Esophagus squamous epithelium (tissue), 5 donors: ENCODE results near the gene STX3. TPM values are rescaled to one million over a fixed set of nuclear protein-coding genes. Genes with fewer than 3 reads are reported as not detected.

Experiments used
- DNase-seq: peaks from one replicate; lab custom pipeline; 2025; lab: John Stamatoyannopoulos, UW
- H3K27ac ChIP-seq, 4 donors: fragments of 200-600 bp; sonication (generic); one replicate each; pipeline ENCODE4 v1.5.1; 2016 to 2019; ENCODE audit warnings: mild to moderate bottlenecking in 1 of 4
- H3K27me3 ChIP-seq, 4 donors: fragments of 200-600 bp; sonication (generic); 1 replicate in 3 of 4; 2 replicates in 1 of 4; pipeline versions ENCODE4 v1.5.1 to v1.6.0; 2017 to 2021; ENCODE audit warnings: antibody characterized with exemption in 1 of 4
- H3K36me3 ChIP-seq, 3 donors: fragments of 200-600 bp; sonication (generic); one replicate each; pipeline ENCODE4 v1.5.1; 2016 to 2019
- H3K4me1 ChIP-seq, 3 donors: fragments of 200-600 bp; sonication (generic); one replicate each; pipeline ENCODE4 v1.5.1; 2017 to 2019
- H3K4me3 ChIP-seq, 4 donors: fragments of 200-600 bp; sonication (generic); 1 replicate in 3 of 4; 2 replicates in 1 of 4; pipeline ENCODE4 v1.5.1; 2016 to 2019; ENCODE audit warnings: mild to moderate bottlenecking in 2 of 4, moderate library complexity in 1 of 4
- H3K9me3 ChIP-seq, 3 donors: fragments of 200-600 bp; sonication (generic); one replicate each; pipeline ENCODE4 v1.5.1; 2016 to 2019
- POLR2A ChIP-seq, 4 donors: fragments of 450-650 bp; IDR thresholded peaks; one replicate each; pipeline ENCODE4 v1.6.1; 2017; ENCODE audit warnings: antibody characterized with exemption in 4 of 4, mild to moderate bottlenecking in 4 of 4, moderate library complexity in 3 of 4
- WGBS, 2 donors: methylation state at CpG; one replicate each; pipeline ENCODE4 v1.1.5; 2018; 5-methylcytosine and 5-hydroxymethylcytosine counted together
- intact Hi-C: fragments of 100-400 bp; cut with DNase I; formaldehyde crosslinking; loops from one replicate; pipeline ENCODE4 v1.15.0; 2022
- total RNA-seq, 4 donors: library from RNA; depleted of rRNA; stranded (reverse); fragments of >200 nt; gene quantifications; one replicate each; pipeline ENCODE4 v1.1.0, GENCODE V29; 2016
- TF ChIP-seq, protein P1 (sequence below), 6 experiments: fragments of 450-650 bp in 4 of 6; fragments of 200-600 bp in 2 of 6; sonication (generic) in 2 of 6; IDR thresholded peaks; one replicate each; pipeline ENCODE4 v1.5.1; 2016 to 2019; ENCODE audit warnings: antibody characterized with exemption in 6 of 6, mild to moderate bottlenecking in 4 of 6, moderate library complexity in 4 of 6
- donor health status: DM: yes; HTN: yes; CAD: no.

Gene STX3
- total RNA-seq, 4 donors from 2014 or later: 12.9 to 25.6 (median 19.3) TPM

DNA sequence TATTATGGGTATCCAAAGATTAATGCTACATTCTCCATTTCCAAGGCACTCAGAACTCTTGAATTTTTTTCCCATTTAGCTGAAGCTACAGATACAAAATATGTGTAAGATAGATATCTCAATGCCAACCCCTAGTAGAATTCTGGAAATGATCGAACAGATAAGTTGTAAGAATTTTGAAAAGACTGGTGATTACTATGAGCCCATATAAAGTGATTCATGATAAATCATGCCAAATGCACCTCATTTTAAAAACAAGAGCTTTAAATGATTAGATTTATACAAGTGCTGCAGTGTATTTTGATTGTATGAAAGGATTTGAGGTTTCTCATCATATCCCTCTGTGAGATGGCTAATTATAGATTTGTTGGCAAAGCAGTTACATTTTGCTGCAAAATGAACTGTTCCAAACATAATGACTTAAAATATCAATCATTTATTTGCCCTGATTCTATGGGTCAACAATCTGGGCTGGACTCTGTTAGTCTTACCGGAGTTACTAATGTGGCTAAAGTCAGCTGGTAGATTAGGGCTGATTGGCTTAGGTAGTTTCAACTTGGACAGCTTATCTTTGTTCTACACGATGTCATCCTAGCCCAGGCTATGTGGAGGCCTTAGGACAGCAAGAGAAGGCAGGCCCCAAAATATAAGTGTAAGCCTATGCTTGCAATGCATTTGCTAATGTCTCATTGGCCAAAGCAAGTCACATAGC, 44.9 kb upstream of the STX3 start:
- Histone ChIP-seq H3K27ac (no peak overlapping the region), H3K9me3 (no peaks in the 10 kb centered on the region), H3K27me3 (peaks cover 0 to 3% (median 0%) of the 10 kb centered on the region in 4 donors), H3K36me3 (no peaks in the 10 kb centered on the region), H3K4me1 (no peaks in the 10 kb centered on the region), H3K4me3 (no peak overlapping the region)
- WGBS, 2 donors: 45 to 69% methylated on average over 3 of the region's 3 CpGs
- no peak for DNase-seq
- intact Hi-C loops: no loop called here
- TF ChIP-seq, protein P1, sequence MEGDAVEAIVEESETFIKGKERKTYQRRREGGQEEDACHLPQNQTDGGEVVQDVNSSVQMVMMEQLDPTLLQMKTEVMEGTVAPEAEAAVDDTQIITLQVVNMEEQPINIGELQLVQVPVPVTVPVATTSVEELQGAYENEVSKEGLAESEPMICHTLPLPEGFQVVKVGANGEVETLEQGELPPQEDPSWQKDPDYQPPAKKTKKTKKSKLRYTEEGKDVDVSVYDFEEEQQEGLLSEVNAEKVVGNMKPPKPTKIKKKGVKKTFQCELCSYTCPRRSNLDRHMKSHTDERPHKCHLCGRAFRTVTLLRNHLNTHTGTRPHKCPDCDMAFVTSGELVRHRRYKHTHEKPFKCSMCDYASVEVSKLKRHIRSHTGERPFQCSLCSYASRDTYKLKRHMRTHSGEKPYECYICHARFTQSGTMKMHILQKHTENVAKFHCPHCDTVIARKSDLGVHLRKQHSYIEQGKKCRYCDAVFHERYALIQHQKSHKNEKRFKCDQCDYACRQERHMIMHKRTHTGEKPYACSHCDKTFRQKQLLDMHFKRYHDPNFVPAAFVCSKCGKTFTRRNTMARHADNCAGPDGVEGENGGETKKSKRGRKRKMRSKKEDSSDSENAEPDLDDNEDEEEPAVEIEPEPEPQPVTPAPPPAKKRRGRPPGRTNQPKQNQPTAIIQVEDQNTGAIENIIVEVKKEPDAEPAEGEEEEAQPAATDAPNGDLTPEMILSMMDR (IDR thresholded peaks at IDR 0.05): no peak
- no peak for TF ChIP-seq POLR2A (IDR thresholded peaks at IDR 0.05)

DNA sequence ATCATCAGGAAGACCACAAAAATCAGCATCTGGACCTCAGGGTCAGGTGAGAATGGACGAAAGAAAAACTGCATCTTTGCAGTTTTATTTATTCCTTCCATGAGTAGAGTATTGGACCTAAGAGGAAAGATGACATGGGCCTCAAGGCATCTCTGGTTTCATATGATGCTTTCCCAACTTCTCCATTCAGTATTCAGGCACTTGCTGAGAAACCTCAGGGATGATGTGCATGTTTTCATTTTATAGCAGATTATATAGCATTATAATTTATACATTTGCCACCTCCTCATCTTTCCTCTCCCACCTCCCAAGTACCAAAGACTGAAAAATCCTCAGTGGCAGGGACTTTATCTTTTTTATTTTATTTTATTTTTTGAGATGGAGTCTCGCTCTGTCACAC, 41.4 kb upstream of the STX3 start, which contains the start of gene OR10V1:
OR10V1 (minus strand) TSS at position 101 of the 400 bp plus-strand sequence; CDS start at position 101, 0 bp downstream.
- WGBS, 2 donors: 71 to 83% methylated on average over 2 of the region's 2 CpGs
- H3K9me3 ChIP-seq: no peaks in the 10 kb centered on the region
- intact Hi-C loops: no loop called here
- H3K4me1 ChIP-seq: no peaks in the 10 kb centered on the region
- TF ChIP-seq, protein P1 (IDR thresholded peaks at IDR 0.05): no peak
- TF ChIP-seq POLR2A (IDR thresholded peaks at IDR 0.05): no peak
- no peak for DNase-seq
- H3K36me3 ChIP-seq: no peaks in the 10 kb centered on the region
- no peak within 1 kb of the TSS for H3K27ac ChIP-seq
- no peak within 1 kb of the TSS for H3K4me3 ChIP-seq
- H3K27me3 ChIP-seq: no peaks in the 10 kb centered on the region

DNA sequence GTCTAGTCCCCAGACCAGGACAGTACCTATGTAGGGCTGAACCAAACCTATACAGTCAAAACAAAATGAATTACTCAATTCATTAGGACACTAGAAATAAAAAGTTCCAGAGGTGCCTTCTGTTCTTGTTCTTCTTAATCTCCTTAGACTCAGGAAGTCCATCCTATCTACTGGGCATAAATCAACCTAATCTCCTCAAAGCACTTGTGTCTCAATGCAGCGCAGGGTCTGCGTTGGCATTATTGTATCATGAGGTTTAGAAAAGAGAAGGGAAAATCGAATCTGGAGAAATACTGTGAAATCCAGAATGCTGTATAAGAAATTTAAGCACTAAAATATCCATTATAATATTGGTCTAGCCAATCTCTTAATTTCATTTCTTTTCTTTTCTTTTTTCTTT, 39.1 kb upstream of the STX3 start:
- DNase-seq: no peak
- 69 to 71% methylated on average over 3 of the region's 3 CpGs for WGBS, 2 donors
- TF ChIP-seq POLR2A (IDR thresholded peaks at IDR 0.05): no peak
- TF ChIP-seq, protein P1 (IDR thresholded peaks at IDR 0.05): no peak
- peaks cover 0 to 6% (median 0%) of the 10 kb centered on the region in 4 donors for H3K27me3 ChIP-seq
- no peaks in the 10 kb centered on the region for H3K36me3 ChIP-seq
- intact Hi-C loops: no loop called here
- H3K4me3 ChIP-seq: no peak overlapping the region
- no peaks in the 10 kb centered on the region for H3K9me3 ChIP-seq
- H3K27ac ChIP-seq: no peak overlapping the region
- no peaks in the 10 kb centered on the region for H3K4me1 ChIP-seq

DNA sequence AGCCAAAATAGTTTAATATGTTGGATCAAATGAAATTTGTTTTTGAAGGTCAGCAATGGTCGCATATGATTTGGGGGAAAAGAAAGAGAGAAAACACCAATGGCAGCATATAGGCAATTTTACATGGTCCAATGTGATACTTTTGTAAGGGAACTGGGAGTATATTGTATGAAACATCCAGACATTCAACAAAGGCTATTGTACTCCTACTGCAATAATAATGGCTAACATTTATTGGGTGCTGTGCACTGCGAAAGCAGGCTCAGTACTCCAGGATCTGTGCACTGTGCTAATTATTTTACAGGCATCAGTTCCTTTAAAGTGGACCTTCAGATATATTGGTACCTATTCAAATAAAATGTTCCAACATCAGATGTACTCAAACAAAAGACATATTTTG, 35.6 kb upstream of the STX3 start:
- no peak for DNase-seq
- Histone ChIP-seq H3K9me3 (no peaks in the 10 kb centered on the region), H3K27ac (no peak overlapping the region), H3K27me3 (peaks cover 0 to 14% (median 0%) of the 10 kb centered on the region in 4 donors), H3K4me1 (no peaks in the 10 kb centered on the region), H3K4me3 (no peak overlapping the region), H3K36me3 (no peaks in the 10 kb centered on the region)
- WGBS, 2 donors: 70 to 87% methylated on average over 2 of the region's 2 CpGs
- TF ChIP-seq POLR2A (IDR thresholded peaks at IDR 0.05): no peak
- TF ChIP-seq, protein P1 (IDR thresholded peaks at IDR 0.05): no peak
- intact Hi-C loops: no loop called here

DNA sequence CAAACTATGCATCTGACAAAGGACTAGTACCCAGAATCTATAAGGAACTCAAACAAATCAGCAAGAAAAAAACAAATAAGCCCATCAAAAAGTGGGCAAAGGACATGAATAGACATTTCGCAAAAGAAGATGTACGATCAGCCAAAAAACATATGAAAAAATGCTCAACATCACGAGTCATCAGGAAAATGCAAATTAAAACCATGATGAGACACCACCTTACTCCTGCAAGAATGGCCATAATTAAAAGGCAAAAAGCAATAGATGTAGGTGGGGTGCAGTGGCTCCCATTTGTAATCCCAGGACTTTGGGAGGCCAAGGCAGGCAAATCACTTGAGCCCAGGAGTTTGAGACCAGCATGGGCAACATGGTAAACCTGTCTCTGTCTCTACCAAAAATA, 31.1 kb upstream of the STX3 start:
- Histone ChIP-seq H3K27ac (no peak overlapping the region), H3K27me3 (peaks cover 0 to 14% (median 0%) of the 10 kb centered on the region in 4 donors), H3K9me3 (no peaks in the 10 kb centered on the region), H3K4me1 (no peaks in the 10 kb centered on the region), H3K36me3 (no peaks in the 10 kb centered on the region), H3K4me3 (no peak overlapping the region)
- no peak for DNase-seq
- 56 to 57% methylated on average over 3 of the region's 3 CpGs for WGBS, 2 donors
- intact Hi-C loops: no loop called here
- no peak for TF ChIP-seq POLR2A (IDR thresholded peaks at IDR 0.05)
- TF ChIP-seq, protein P1 (IDR thresholded peaks at IDR 0.05): no peak
